Peyer's patch (tissue), 4 donors: ENCODE measurements around the gene URAD. TPM values are rescaled to one million over a fixed set of nuclear protein-coding genes. Genes with fewer than 3 reads are reported as not detected.

ENCODE experiments used
- DNase-seq, 3 donors: peaks; one replicate each; pipeline ENCODE4 v3.0.0-alpha.2; 2017 to 2019
- H3K27ac ChIP-seq, 4 donors: fragments of 200-600 bp; sonication (generic); one replicate each; pipeline ENCODE4 v1.5.1; 2016 to 2019
- H3K27me3 ChIP-seq, 2 donors: fragments of 200-600 bp; sonication (generic); one replicate each; pipeline ENCODE4 v1.5.1; 2019
- H3K36me3 ChIP-seq, 3 donors: fragments of 200-600 bp; sonication (generic); one replicate each; pipeline ENCODE4 v1.5.1; 2016 to 2019
- H3K4me1 ChIP-seq, 4 donors: fragments of 200-600 bp; sonication (generic); one replicate each; pipeline ENCODE4 v1.5.1; 2016 to 2019
- H3K4me3 ChIP-seq, 4 donors: fragments of 200-600 bp; sonication (generic); 1 replicate in 3 of 4; 2 replicates in 1 of 4; pipeline ENCODE4 v1.5.1; 2016 to 2019; ENCODE audit warnings: mild to moderate bottlenecking in 1 of 4
- H3K9me3 ChIP-seq, 4 donors: fragments of 200-600 bp; sonication (generic); one replicate each; pipeline ENCODE4 v1.5.1; 2016 to 2019; ENCODE audit warnings: mild to moderate bottlenecking in 1 of 4
- POLR2A ChIP-seq, 2 donors: fragments of 450-650 bp; IDR thresholded peaks; one replicate each; pipeline ENCODE4 v1.5.1; 2017; ENCODE audit warnings: antibody characterized with exemption in 2 of 2, mild to moderate bottlenecking in 2 of 2, moderate library complexity in 2 of 2
- total RNA-seq, 4 donors: library from RNA; depleted of rRNA; stranded (reverse); fragments of >200 nt; gene quantifications; one replicate each; pipeline ENCODE4 v1.1.0, GENCODE V29; 2016
- TF ChIP-seq, protein P1 (sequence below), 6 experiments: fragments of 450-650 bp in 4 of 6; fragments of 200-600 bp in 2 of 6; sonication (generic) in 1 of 6; IDR thresholded peaks; one replicate each; pipeline ENCODE4 v1.5.1; 2017 to 2019; ENCODE audit warnings: antibody characterized with exemption in 6 of 6, mild to moderate bottlenecking in 3 of 6, moderate library complexity in 1 of 6

Gene URAD
- total RNA-seq, 4 donors from 2014 or later, result 38.0 to 144 (median 99.0) TPM

GRCh38 chr13:27971236-27971645 lies 17.3 kb downstream of the URAD start:
- no peaks in the 10 kb centered on the region for H3K9me3 ChIP-seq
- H3K27ac ChIP-seq, result peak overlapping the region in 3 of 4 donors; percentile 76 to 98 (median 89)
- H3K36me3 ChIP-seq, result peaks cover 0 to 4% (median 0%) of the 10 kb centered on the region in 3 donors
- H3K4me1 ChIP-seq, result peaks cover 0 to 38% (median 5%) of the 10 kb centered on the region in 4 donors
- peak in 2 of 3 donors; percentile 79 to 81 for DNase-seq
- H3K27me3 ChIP-seq, result peaks cover 0 to 9% of the 10 kb centered on the region in 2 donors
- H3K4me3 ChIP-seq, result peak overlapping the region in 2 of 4 donors; percentile 33 to 50
- TF ChIP-seq, protein P1, sequence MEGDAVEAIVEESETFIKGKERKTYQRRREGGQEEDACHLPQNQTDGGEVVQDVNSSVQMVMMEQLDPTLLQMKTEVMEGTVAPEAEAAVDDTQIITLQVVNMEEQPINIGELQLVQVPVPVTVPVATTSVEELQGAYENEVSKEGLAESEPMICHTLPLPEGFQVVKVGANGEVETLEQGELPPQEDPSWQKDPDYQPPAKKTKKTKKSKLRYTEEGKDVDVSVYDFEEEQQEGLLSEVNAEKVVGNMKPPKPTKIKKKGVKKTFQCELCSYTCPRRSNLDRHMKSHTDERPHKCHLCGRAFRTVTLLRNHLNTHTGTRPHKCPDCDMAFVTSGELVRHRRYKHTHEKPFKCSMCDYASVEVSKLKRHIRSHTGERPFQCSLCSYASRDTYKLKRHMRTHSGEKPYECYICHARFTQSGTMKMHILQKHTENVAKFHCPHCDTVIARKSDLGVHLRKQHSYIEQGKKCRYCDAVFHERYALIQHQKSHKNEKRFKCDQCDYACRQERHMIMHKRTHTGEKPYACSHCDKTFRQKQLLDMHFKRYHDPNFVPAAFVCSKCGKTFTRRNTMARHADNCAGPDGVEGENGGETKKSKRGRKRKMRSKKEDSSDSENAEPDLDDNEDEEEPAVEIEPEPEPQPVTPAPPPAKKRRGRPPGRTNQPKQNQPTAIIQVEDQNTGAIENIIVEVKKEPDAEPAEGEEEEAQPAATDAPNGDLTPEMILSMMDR (IDR thresholded peaks at IDR 0.05), result no peak
- TF ChIP-seq POLR2A (IDR thresholded peaks at IDR 0.05), result peak; percentile 59 to 85

- peaks cover 0 to 4% (median 0%) of the 10 kb centered on the region in 3 donors for H3K36me3 ChIP-seq
- H3K9me3 ChIP-seq, result no peaks in the 10 kb centered on the region
- H3K4me3 ChIP-seq, result peak overlapping the region in 2 of 4 donors; percentile 33 to 50
- peaks cover 0 to 9% of the 10 kb centered on the region in 2 donors for H3K27me3 ChIP-seq
- peaks cover 0 to 38% (median 5%) of the 10 kb centered on the region in 4 donors for H3K4me1 ChIP-seq
- H3K27ac ChIP-seq, result peak overlapping the region in 3 of 4 donors; percentile 76 to 98 (median 89)
- DNase-seq, result peak in 1 of 3 donors; percentile 67
- TF ChIP-seq, protein P1 (IDR thresholded peaks at IDR 0.05), result no peak
- no peak for TF ChIP-seq POLR2A (IDR thresholded peaks at IDR 0.05)
Measured at GRCh38 chr13:27970382-27971235, 17.9 kb downstream of the URAD start.

GRCh38 chr13:27969866-27970229 lies 18.6 kb downstream of the URAD start:
- Histone ChIP-seq H3K4me3 (peak overlapping the region in 2 of 4 donors; percentile 33 to 50), H3K9me3 (no peaks in the 10 kb centered on the region), H3K36me3 (peaks cover 0 to 4% (median 0%) of the 10 kb centered on the region in 3 donors), H3K4me1 (peaks cover 0 to 38% (median 5%) of the 10 kb centered on the region in 4 donors), H3K27me3 (peaks cover 0 to 9% of the 10 kb centered on the region in 2 donors), H3K27ac (peak overlapping the region in 3 of 4 donors; percentile 76 to 98 (median 89))
- TF ChIP-seq, protein P1 (IDR thresholded peaks at IDR 0.05), result no peak
- no peak for TF ChIP-seq POLR2A (IDR thresholded peaks at IDR 0.05)
- no peak for DNase-seq

DNA sequence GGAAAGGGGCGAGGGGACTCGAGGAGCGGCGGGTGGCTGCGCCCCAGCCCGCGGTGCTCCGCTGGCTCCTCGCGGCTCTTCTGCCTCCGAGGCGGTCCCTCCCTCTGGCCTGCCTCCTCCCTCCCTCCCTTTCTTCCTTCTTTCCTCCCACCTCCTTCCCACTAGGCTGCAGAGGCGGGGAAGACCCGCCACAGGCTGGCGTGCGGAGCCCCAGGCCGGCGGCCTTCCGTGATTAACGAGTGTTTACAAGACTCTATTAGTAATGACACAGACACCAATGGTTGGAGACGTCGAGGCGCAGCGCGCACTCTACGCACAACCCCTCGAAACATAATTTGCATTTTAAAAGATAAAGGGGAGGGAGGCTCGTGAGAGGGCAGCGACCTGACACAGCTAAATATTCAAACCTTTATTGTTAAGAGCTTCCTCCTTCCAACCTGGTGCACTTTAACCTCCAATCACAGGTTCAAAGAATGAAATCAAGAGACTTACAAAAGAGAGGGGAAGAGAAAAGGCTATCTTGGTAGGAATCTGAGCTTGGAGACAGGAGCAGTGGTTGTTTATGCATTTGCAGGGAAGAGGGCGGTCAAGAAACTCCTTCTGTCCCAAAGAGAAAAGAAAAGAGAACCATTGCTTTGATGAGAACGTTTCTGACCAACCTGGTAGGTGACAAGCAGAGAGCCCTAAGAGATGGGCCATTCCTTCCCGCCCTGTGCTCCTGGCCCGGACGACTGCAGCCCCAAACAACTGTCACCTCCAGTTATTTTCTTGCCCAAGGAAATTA lies 19.2 kb downstream of the URAD start, which contains the start of gene CDX2:
Gene CDX2 (minus strand): TSS at position 234 of the 784 bp plus-strand sequence. CDS start 309 bp downstream, outside the sequence.
- peaks cover 0 to 9% of the 10 kb centered on the region in 2 donors for H3K27me3 ChIP-seq
- peaks cover 0 to 38% (median 5%) of the 10 kb centered on the region in 4 donors for H3K4me1 ChIP-seq
- peak within 1 kb of the TSS in 3 of 4 donors; percentile 84 to 98 (median 92) for H3K27ac ChIP-seq
- H3K9me3 ChIP-seq, result no peaks in the 10 kb centered on the region
- TF ChIP-seq, protein P1 (IDR thresholded peaks at IDR 0.05), result no peak
- peak; percentile 98 to 99 for TF ChIP-seq POLR2A (IDR thresholded peaks at IDR 0.05)
- peaks cover 0 to 4% (median 0%) of the 10 kb centered on the region in 3 donors for H3K36me3 ChIP-seq
- peak in 2 of 3 donors; percentile 91 to 95 for DNase-seq
- peak within 1 kb of the TSS; percentile 26 to 80 (median 65) for H3K4me3 ChIP-seq
